ENCODE measurements around the gene KCNJ1.

The KCNJ1 gene

DNA sequence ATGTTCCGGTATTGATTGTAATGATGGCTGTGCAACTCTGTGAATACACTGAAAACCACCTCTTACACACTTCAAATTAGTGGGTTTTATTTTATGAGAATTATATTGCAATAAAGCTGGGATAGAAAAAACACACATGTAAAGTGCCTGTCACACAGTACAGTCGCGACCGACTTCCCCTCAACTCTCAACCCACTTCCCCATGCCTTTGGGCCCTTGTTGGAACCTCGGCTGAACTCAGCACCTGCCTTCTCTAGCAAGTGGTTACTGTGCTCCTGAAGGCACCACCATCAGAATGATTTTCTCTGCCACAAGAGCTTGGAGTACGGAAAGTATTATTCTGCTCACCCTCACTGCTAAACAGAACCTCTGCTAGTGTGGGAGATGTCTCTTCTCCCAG is 13.5 kb downstream of the KCNJ1 start:
- H3K4me3 ChIP-seq (ENCODE audit: low read depth, low read length), result no peak overlapping the region
- no peak for DNase-seq (ENCODE audit: low read depth)
- TF ChIP-seq CTCF (IDR thresholded peaks at IDR 0.05; ENCODE audit: low read depth, low read length, missing control alignments), result no peak

GRCh38 chr11:128852327-128853023 is 14.6 kb downstream of the KCNJ1 start:
- TF ChIP-seq CTCF (IDR thresholded peaks at IDR 0.05; ENCODE audit: low read depth, low read length, missing control alignments), result no peak
- no peak for DNase-seq (ENCODE audit: low read depth)
- no peak overlapping the region for H3K4me3 ChIP-seq (ENCODE audit: low read depth, low read length)

DNA sequence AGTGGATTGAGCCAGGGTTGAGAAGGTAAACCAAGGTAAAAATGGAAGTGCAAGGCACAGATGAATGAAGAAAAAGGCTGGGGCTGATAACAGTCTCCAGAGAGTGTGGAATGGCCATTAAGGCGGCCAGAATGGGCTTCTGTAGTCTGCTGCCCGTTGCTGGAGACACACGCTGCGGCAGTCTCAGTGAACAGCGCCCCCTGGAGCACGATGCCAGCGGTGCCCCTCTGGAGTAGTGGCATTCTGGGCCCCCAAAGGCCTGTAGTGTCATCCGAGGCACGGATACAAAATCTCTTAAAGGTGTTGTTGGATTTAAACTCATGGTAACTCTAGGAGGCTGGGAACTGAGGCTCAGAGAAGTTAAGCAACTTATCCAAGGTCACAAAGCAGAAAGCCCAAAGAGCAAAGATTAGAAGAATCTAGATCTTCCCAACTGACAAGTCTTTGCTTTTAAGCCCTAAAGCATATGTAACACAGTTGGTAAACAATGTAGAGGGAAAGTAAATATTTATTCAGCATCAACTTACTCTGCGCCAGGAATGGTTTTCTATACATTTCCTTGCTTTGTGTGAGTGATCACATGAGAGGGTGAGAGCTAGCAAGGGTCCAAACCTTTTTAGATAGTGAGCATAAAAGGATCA is 18.2 kb downstream of the KCNJ1 start:
- no peak overlapping the region for H3K4me3 ChIP-seq (ENCODE audit: low read depth, low read length)
- DNase-seq (ENCODE audit: low read depth), result no peak
- TF ChIP-seq CTCF (IDR thresholded peaks at IDR 0.05; ENCODE audit: low read depth, low read length, missing control alignments), result peak; percentile 92

- DNase-seq (ENCODE audit: low read depth), result no peak
- H3K4me3 ChIP-seq (ENCODE audit: low read depth, low read length), result no peak overlapping the region
- TF ChIP-seq CTCF (IDR thresholded peaks at IDR 0.05; ENCODE audit: low read depth, low read length, missing control alignments), result no peak
Measured at GRCh38 chr11:128846985-128847384, 20.1 kb downstream of the KCNJ1 start.

DNA sequence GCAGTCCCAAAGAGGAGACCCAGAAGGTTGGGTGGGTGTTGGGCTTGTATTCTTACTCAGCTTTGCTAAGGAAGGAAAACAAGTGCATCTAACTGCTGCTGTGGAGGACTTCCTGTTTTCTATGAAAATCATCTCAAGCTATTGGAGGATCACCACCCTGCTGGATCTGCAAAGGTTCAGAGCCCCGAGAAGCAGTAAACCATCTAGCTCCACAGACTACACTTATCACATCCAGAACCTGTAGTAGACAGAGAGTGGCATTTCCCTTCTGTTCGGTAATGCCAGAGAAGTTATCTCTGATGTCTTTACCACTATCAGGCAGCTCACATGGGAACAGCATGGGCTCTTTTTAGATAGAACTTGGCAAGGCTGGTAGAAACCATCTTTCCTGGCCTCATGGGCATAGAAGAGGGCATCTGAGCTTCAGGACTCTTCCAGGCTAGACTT is 21.7 kb downstream of the KCNJ1 start:
- DNase-seq (ENCODE audit: low read depth), result no peak
- no peak overlapping the region for H3K4me3 ChIP-seq (ENCODE audit: low read depth, low read length)

DNA sequence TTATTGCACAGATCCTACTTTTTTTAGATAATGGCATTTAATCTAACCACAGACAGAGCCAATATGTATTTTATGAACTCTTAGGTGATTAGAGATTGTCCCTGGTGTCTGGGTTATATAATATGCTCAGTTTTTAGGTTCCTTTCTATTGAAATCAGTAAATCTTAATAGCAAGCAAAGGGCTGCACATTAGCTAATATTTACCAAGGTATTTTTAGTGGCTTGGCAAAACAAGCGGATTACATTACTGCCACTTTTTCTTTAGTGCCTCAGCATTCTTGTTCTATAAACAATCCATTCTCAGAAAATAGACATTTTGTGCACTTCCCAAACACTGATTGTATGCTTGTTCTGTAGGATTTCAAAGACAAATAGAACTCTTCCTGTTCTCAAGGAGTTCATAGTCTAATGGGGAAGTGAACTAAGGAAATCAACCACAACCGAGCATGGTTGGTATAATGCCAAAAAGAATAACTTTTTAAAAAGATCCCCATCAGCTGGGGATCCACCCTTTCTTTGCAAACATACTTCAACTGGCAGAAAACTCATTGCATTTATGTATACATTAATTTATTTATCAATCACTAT is 23.8 kb downstream of the KCNJ1 start:
- DNase-seq (ENCODE audit: low read depth), result no peak
- no peak for TF ChIP-seq CTCF (IDR thresholded peaks at IDR 0.05; ENCODE audit: low read depth, low read length, missing control alignments)
- no peak overlapping the region for H3K4me3 ChIP-seq (ENCODE audit: low read depth, low read length)

More for the DNA sequence above, 21.7 kb downstream of the KCNJ1 start:
- TF ChIP-seq CTCF (IDR thresholded peaks at IDR 0.05; ENCODE audit: low read depth, low read length, missing control alignments), result no peak
